Adrenal gland (tissue), 5 donors: ENCODE results near the gene ADH5.

Experiments used
- CTCF ChIP-seq, 6 experiments: fragments of 450-650 bp in 4 of 6; fragments of 200-600 bp in 2 of 6; sonication (generic) in 1 of 6; IDR thresholded peaks; 1 replicate in 5 of 6; 2 replicates in 1 of 6; pipeline versions ENCODE4 v1.5.1 to v1.8.0; 2016 to 2021; ENCODE audit warnings: antibody characterized with exemption in 6 of 6, mild to moderate bottlenecking in 2 of 6, moderate library complexity in 1 of 6
- POLR2A ChIP-seq, 2 donors: fragments of 450-650 bp; IDR thresholded peaks; one replicate each; pipeline ENCODE4 v1.6.1; 2017; ENCODE audit warnings: antibody characterized with exemption in 2 of 2, mild to moderate bottlenecking in 2 of 2, moderate library complexity in 1 of 2
- donor health status: DM: no; HTN: no; CAD: no.

- TF ChIP-seq CTCF (IDR thresholded peaks at IDR 0.05) (no peak), POLR2A (IDR thresholded peaks at IDR 0.05) (no peak)
Observed at GRCh38 chr4:99054428-99054994, 34.1 kb downstream of the ADH5 start.
